Peyer's patch (tissue), 4 donors: ENCODE measurements around the gene IDNK.

Experiments
- CTCF ChIP-seq, 6 experiments: fragments of 450-650 bp in 4 of 6; fragments of 200-600 bp in 2 of 6; sonication (generic) in 1 of 6; IDR thresholded peaks; one replicate each; pipeline ENCODE4 v1.5.1; 2017 to 2019; ENCODE audit warnings: antibody characterized with exemption in 6 of 6, mild to moderate bottlenecking in 3 of 6, moderate library complexity in 1 of 6
- POLR2A ChIP-seq, 2 donors: fragments of 450-650 bp; IDR thresholded peaks; one replicate each; pipeline ENCODE4 v1.5.1; 2017; ENCODE audit warnings: antibody characterized with exemption in 2 of 2, mild to moderate bottlenecking in 2 of 2, moderate library complexity in 2 of 2

GRCh38 chr9:83639266-83639665, 16.3 kb downstream of the IDNK start:
- TF ChIP-seq CTCF (IDR thresholded peaks at IDR 0.05) (no peak), POLR2A (IDR thresholded peaks at IDR 0.05) (no peak)
